SK-N-SH (cell line): Measurements from ENCODE around the gene WWP2. TPM values are rescaled to one million over a fixed set of nuclear protein-coding genes. Genes with fewer than 3 reads are reported as not detected.
A peak's percentile ranks its signal among the peaks of the same experiment; 100 is the strongest.

Experiments
- CTCF ChIA-PET: fragments of 300-600, 350-600 bp; formaldehyde crosslinking; extraction: SDS; loops from one replicate; lab custom pipeline; 2021; lab: Yijun Ruan, JAX
- POLR2A ChIA-PET: fragments of 350-600 bp; sonication (Branson Sonifier 250); formaldehyde crosslinking; extraction: SDS; loops from one replicate; lab custom pipeline; 2020; ENCODE audit warnings: antibody characterized with exemption, inconsistent platforms; lab: Yijun Ruan, JAX
- DNase-seq: peaks from one replicate; pipeline ENCODE4 v3.0.0; 2012
- H2AFZ ChIP-seq: fragments of 200-600 bp; sonication (generic); 2 replicates; pipeline ENCODE4 v1.8.1; 2016; ENCODE audit warnings: antibody characterized with exemption, mild to moderate bottlenecking, low read depth
- H3F3A ChIP-seq: fragments of 200-600 bp; sonication (generic); replicated peaks from 2 replicates; pipeline ENCODE3; 2016; ENCODE audit warnings: antibody characterized with exemption, mild to moderate bottlenecking; ENCODE audit not compliant: insufficient read depth
- H3K27ac ChIP-seq, 2 experiments: fragments of 200-500 bp in 1 of 2; fragments of 200-600 bp in 1 of 2; sonication (Bioruptor generic) in 1 of 2; sonication (generic), shearing (Covaris generic) in 1 of 2; 2 replicates each; pipeline versions ENCODE4 v1.5.1 to v1.6.1; 2014 to 2016; ENCODE audit warnings: low read depth in 2 of 2, inconsistent platforms in 1 of 2, low read length in 1 of 2, mild to moderate bottlenecking in 1 of 2, mixed read lengths in 1 of 2
- H3K27me3 ChIP-seq: fragments of 200-600 bp; sonication (generic), shearing (Covaris generic); 2 replicates; pipeline ENCODE4 v1.6.1; 2016; ENCODE audit warnings: mixed run types; ENCODE audit not compliant: insufficient read depth
- H3K36me3 ChIP-seq, 2 experiments: fragments of 200-500 bp in 1 of 2; fragments of 200-600 bp in 1 of 2; sonication (Bioruptor generic) in 1 of 2; sonication (generic) in 1 of 2; replicated peaks in 1 of 2; 2 replicates each; pipeline versions ENCODE3 to v1.5.1; 2014 to 2016; ENCODE audit warnings: low read length in 1 of 2, mild to moderate bottlenecking in 1 of 2; ENCODE audit not compliant: insufficient read depth in 2 of 2, control insufficient read depth in 1 of 2
- H3K4me1 ChIP-seq, 2 experiments: fragments of 200-500 bp in 1 of 2; fragments of 200-600 bp in 1 of 2; sonication (Bioruptor generic) in 1 of 2; sonication (generic), shearing (Covaris generic) in 1 of 2; 2 replicates each; pipeline versions ENCODE4 v1.5.1 to v1.6.1; 2014 to 2016; ENCODE audit warnings: low read depth in 1 of 2, low read length in 1 of 2, mixed run types in 1 of 2; ENCODE audit not compliant: insufficient read depth in 2 of 2, control insufficient read depth in 1 of 2
- H3K4me2 ChIP-seq: fragments of 200-600 bp; sonication (generic), shearing (Covaris generic); 2 replicates; pipeline ENCODE4 v1.6.1; 2017; ENCODE audit warnings: mixed run types
- H3K4me3 ChIP-seq, 2 experiments: fragments of 200-500 bp in 1 of 2; fragments of 200-600 bp in 1 of 2; sonication (Bioruptor generic) in 1 of 2; sonication (generic), shearing (Covaris generic) in 1 of 2; 2 replicates each; pipeline versions ENCODE4 v1.5.1 to v1.8.1; 2014 to 2016; ENCODE audit warnings: low read depth in 2 of 2, inconsistent platforms in 1 of 2, low read length in 1 of 2, mild to moderate bottlenecking in 1 of 2, mixed read lengths in 1 of 2, moderate library complexity in 1 of 2
- H3K79me2 ChIP-seq: fragments of 200-600 bp; sonication (generic); 2 replicates; pipeline ENCODE4 v1.8.1; 2017; ENCODE audit warnings: mild to moderate bottlenecking; ENCODE audit not compliant: insufficient read depth
- H3K9ac ChIP-seq: fragments of 200-600 bp; sonication (generic); 2 replicates; pipeline ENCODE4 v1.6.1; 2017; ENCODE audit warnings: mixed run types
- H3K9me2 ChIP-seq: fragments of 200-600 bp; sonication (generic); 2 replicates; pipeline ENCODE4 v1.6.1; 2017; ENCODE audit warnings: mixed run types
- H3K9me3 ChIP-seq: fragments of 200-600 bp; sonication (generic); 2 replicates; pipeline ENCODE4 v1.6.1; 2017; ENCODE audit warnings: mixed run types, mild to moderate bottlenecking, moderate library complexity
- H4K20me1 ChIP-seq: fragments of 200-600 bp; sonication (generic); 2 replicates; pipeline ENCODE4 v1.6.1; 2017; ENCODE audit warnings: mild to moderate bottlenecking, mixed run types; ENCODE audit not compliant: insufficient read depth
- CHD2 ChIP-seq: fragments of 150-350 bp; IDR thresholded peaks from 2 replicates; pipeline ENCODE4 v1.6.1; 2018; ENCODE audit warnings: low read length; ENCODE audit not compliant: partially characterized antibody
- FOSL2 ChIP-seq: IDR thresholded peaks from 2 replicates; pipeline ENCODE4 v1.4.0; 2012; ENCODE audit warnings: low read depth, mild to moderate bottlenecking, moderate library complexity, borderline replicate concordance
- FOXJ3 ChIP-seq: sonication (generic); formaldehyde crosslinking; IDR thresholded peaks from 2 replicates; pipeline ENCODE4 v1.5.1; 2020; ENCODE audit warnings: mild to moderate bottlenecking, missing genetic modification reagents
- GABPA ChIP-seq: IDR thresholded peaks from 2 replicates; pipeline ENCODE4 v1.4.0; 2012; ENCODE audit warnings: low read depth, mild to moderate bottlenecking
- GATA2 ChIP-seq: sonication (generic); formaldehyde crosslinking; IDR thresholded peaks from 2 replicates; pipeline ENCODE4 v1.5.0; 2020; ENCODE audit warnings: mild to moderate bottlenecking, missing genetic modification reagents
- JUND ChIP-seq: IDR thresholded peaks from 2 replicates; pipeline ENCODE4 v1.4.0; 2012
- NFIC ChIP-seq: IDR thresholded peaks from 2 replicates; pipeline ENCODE4 v1.4.0; 2012; ENCODE audit warnings: borderline replicate concordance
- RAD21 ChIP-seq: IDR thresholded peaks from 2 replicates; pipeline ENCODE4 v1.6.1; 2012; ENCODE audit warnings: mild to moderate bottlenecking, low read length
- RCOR1 ChIP-seq: fragments of 150-350 bp; IDR thresholded peaks from 2 replicates; pipeline ENCODE4 v1.6.1; 2017; ENCODE audit warnings: antibody characterized with exemption, low read length
- SMC3 ChIP-seq: IDR thresholded peaks from 2 replicates; pipeline ENCODE4 v1.6.1; 2012; ENCODE audit warnings: low read depth, low read length, improper control_type of control experiment
- YY1 ChIP-seq: IDR thresholded peaks from 2 replicates; pipeline ENCODE4 v1.4.0; 2012; ENCODE audit warnings: low read depth, mild to moderate bottlenecking
- WGBS: methylation state at CpG from one replicate; pipeline ENCODE4 v1.1.6; 2017; ENCODE audit warnings: low lambda C conversion rate; 5-methylcytosine and 5-hydroxymethylcytosine counted together
- polyA plus RNA-seq, 3 experiments: library from polyadenylated mRNA; depleted of rRNA; stranded (reverse); fragments of >200 nt; gene quantifications; 2 replicates each; pipeline ENCODE4 v1.2.3, GENCODE V29; 2012
- TF ChIP-seq, protein P1 (sequence below): IDR thresholded peaks from 2 replicates; pipeline ENCODE4 v1.4.0; 2012; ENCODE audit warnings: low read depth, borderline replicate concordance
- TF ChIP-seq, protein P2 (sequence below): fragments of 150-350 bp; IDR thresholded peaks from 2 replicates; pipeline ENCODE4 v1.6.1; 2016; ENCODE audit warnings: mild to moderate bottlenecking, low read depth, low read length
- TF ChIP-seq, protein P3 (sequence below): fragments of 150-350 bp; IDR thresholded peaks from 2 replicates; pipeline ENCODE4 v1.6.1; 2017; ENCODE audit warnings: antibody characterized with exemption, low read length, low read depth, borderline replicate concordance
- TF ChIP-seq, protein P4 (sequence below): IDR thresholded peaks from 2 replicates; pipeline ENCODE4; 2012

The WWP2 gene
- polyA plus RNA-seq, 1 of the 3 experiments (the other 2 are of a cell fraction), result 13.3 TPM

DNA sequence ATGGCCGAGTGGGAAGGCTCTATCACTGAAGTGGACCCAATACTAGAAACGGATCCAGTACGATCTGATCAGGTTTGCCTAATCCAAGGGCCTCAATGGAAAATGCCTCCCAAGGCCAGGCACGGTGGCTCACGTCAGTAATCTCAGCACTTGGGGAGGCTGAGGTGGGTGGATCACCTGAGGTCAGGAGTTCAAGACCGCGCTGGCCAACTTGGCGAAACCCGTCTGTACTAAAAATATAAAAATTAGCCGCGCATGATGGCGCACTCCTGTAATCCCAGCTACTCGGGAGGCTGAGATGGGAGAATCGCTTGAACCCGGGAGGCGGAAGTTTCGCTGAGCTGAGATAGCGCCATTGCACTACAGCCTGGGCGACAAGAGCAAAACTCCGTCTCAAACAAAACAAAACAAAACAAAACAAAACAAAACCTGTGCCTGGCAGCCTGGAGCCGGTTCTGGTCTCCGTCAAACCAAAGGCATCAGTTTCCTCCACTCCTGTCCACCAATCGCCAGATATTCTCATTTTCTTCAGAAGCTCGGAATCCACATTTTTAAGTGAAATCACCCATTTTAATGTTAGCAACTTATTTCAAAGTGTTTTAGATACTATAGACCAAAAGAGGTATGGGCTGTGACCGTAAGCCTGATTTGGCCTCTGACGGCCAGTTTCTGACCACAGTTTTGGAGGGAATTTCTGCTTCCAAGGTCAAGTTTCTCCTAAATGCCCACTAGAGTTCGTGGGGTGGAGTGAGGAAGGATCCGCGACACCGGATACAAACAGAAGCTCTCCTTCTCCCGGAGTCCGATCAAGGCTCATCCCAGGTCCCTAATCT is 36.4 kb upstream of the WWP2 start:
- Histone ChIP-seq H3K27me3 (no peaks in the 10 kb centered on the region), H3K4me1 (peaks cover 17 to 18% of the 10 kb centered on the region in 2 experiments; a peak in 3 of 4 replicates), H3K4me2 (peak overlapping the region; percentile 97), H4K20me1 (no peaks in the 10 kb centered on the region), H3F3A (peaks cover 31% of the 10 kb centered on the region), H3K4me3 (peak overlapping the region; percentile 48 to 80), H2AFZ (peak overlapping the region; percentile 87; the same call in 1 of the 2 replicates), H3K79me2 (peaks cover 65% of the 10 kb centered on the region), H3K9me2 (no peaks in the 10 kb centered on the region), H3K36me3 (peaks cover 0 to 6% of the 10 kb centered on the region in 2 experiments), H3K27ac (peak overlapping the region; percentile 88 to 97), H3K9ac (peak overlapping the region; percentile 77), H3K9me3 (no peaks in the 10 kb centered on the region)
- 59% methylated on average over 32 of the region's 32 CpGs for WGBS
- POLR2A ChIA-PET, result interaction anchor here (0.7 to 3.0 kb wide), 4 partner anchors 9 to 29 kb away, joined by 3 to 12 read pairs (median 4); partner anchors contain the start of gene NOB1
- TF ChIP-seq SMC3 (no peak), GABPA (no peak), RCOR1 (no peak), FOSL2 (no peak), GATA2 (CRISPR knock-in tag) (no peak), CHD2 (no peak), NFIC (no peak), JUND (no peak; the same call in 1 of the 2 replicates), RAD21 (0 out of 2 replicates have a peak, but pooled peaks have one; percentile 1), YY1 (0 out of 2 replicates have a peak, but pooled peaks have one; percentile 8), FOXJ3 (CRISPR knock-in tag) (no peak)
- TF ChIP-seq, protein P1, sequence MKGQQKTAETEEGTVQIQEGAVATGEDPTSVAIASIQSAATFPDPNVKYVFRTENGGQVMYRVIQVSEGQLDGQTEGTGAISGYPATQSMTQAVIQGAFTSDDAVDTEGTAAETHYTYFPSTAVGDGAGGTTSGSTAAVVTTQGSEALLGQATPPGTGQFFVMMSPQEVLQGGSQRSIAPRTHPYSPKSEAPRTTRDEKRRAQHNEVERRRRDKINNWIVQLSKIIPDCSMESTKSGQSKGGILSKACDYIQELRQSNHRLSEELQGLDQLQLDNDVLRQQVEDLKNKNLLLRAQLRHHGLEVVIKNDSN, result no peak
- TF ChIP-seq, protein P2, sequence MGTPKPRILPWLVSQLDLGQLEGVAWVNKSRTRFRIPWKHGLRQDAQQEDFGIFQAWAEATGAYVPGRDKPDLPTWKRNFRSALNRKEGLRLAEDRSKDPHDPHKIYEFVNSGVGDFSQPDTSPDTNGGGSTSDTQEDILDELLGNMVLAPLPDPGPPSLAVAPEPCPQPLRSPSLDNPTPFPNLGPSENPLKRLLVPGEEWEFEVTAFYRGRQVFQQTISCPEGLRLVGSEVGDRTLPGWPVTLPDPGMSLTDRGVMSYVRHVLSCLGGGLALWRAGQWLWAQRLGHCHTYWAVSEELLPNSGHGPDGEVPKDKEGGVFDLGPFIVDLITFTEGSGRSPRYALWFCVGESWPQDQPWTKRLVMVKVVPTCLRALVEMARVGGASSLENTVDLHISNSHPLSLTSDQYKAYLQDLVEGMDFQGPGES, result no peak
- TF ChIP-seq, protein P3, sequence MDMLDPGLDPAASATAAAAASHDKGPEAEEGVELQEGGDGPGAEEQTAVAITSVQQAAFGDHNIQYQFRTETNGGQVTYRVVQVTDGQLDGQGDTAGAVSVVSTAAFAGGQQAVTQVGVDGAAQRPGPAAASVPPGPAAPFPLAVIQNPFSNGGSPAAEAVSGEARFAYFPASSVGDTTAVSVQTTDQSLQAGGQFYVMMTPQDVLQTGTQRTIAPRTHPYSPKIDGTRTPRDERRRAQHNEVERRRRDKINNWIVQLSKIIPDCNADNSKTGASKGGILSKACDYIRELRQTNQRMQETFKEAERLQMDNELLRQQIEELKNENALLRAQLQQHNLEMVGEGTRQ, result no peak
- TF ChIP-seq, protein P4, sequence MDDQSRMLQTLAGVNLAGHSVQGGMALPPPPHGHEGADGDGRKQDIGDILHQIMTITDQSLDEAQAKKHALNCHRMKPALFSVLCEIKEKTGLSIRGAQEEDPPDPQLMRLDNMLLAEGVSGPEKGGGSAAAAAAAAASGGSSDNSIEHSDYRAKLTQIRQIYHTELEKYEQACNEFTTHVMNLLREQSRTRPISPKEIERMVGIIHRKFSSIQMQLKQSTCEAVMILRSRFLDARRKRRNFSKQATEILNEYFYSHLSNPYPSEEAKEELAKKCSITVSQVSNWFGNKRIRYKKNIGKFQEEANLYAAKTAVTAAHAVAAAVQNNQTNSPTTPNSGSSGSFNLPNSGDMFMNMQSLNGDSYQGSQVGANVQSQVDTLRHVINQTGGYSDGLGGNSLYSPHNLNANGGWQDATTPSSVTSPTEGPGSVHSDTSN, result no peak
- DNase-seq, result no peak
- CTCF ChIA-PET, result interaction anchor here (0.8 to 3.6 kb wide), 3 partner anchors 15 to 331 kb away, joined by 3 to 19 read pairs (median 3); partner anchors contain the start of gene NOB1
